Glomerular visceral epithelial cell (primary cell): Measurements from ENCODE around the gene CBX4.
A peak's percentile ranks its signal among the peaks of the same experiment; 100 is the strongest.
"Not testable (repeated sequence)": the region's sequence is repeated elsewhere in the genome, so short reads cannot be mapped to it uniquely, and the experiment has no call there.

Experiments used
- DNase-seq: peaks from one replicate; pipeline ENCODE4 v3.0.0-alpha.2; 2016; ENCODE audit errors: extremely low spot score

CBX4 gene

DNA sequence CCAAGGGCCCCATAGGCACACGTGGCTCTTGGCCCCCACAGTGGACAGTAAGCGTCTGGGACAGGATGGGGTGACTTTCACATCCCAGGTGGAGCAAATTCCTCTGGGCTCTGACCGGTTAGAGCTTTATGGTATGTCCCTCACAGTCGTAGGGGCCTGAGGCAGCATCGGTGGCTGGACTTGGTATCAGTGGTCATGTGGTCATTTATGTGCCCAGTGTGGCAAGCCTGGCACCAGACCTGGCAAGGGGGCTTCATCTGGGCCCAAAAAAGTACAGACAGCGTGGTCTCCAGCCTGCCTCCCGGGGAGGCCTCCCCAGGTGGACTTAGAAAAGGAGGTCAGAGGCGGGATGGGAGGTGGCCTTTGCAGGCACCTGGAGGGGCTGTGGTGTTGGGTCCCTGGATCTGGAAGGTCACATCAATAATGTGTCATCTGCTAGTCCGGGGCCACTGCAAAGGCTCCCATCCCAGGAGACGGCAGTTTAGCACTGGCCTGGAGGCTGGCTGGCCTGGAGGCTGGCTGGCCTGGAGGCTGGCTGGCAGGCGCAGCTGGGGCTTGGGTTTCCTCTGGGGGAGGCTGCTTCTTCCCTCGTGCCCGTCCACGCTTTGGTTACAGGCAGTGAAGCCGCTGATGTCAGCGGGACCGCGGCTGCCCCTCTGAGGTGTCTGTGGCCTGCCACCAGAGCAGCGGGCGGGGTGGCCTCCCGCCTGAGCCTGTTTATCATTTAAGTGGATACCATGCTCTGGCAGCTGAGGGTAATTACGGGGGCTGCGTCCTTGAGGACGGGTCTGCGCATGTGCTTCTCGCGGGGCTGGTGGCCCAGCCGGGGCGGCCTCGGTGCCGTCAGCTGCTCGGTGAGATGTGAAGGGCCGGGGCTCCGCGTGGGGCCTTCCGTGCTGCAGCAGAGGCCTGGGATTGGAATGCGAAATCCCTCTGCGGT is 20.7 kb upstream of the CBX4 start:
- DNase-seq = no peak

DNA sequence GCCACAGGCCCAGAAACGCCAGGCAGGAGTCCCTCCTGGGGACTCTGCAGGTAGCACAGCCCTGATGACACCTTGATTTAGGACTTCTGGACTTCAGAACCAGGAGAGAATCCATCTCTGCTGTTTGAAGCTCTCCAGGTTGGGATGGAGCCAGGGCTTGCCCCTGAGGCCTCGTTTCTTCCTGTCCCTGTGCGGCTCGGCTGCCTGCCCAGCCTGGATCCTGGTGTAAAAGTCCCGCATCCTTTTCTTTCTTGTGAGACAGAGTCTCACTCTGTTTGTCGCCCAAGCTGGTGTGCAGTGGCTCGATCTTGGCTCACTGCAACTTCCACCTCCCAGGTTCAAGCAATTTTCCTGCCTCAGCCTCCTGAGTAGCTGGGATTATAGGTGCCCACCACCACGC is 17.9 kb upstream of the CBX4 start:
- DNase-seq = no peak

DNA sequence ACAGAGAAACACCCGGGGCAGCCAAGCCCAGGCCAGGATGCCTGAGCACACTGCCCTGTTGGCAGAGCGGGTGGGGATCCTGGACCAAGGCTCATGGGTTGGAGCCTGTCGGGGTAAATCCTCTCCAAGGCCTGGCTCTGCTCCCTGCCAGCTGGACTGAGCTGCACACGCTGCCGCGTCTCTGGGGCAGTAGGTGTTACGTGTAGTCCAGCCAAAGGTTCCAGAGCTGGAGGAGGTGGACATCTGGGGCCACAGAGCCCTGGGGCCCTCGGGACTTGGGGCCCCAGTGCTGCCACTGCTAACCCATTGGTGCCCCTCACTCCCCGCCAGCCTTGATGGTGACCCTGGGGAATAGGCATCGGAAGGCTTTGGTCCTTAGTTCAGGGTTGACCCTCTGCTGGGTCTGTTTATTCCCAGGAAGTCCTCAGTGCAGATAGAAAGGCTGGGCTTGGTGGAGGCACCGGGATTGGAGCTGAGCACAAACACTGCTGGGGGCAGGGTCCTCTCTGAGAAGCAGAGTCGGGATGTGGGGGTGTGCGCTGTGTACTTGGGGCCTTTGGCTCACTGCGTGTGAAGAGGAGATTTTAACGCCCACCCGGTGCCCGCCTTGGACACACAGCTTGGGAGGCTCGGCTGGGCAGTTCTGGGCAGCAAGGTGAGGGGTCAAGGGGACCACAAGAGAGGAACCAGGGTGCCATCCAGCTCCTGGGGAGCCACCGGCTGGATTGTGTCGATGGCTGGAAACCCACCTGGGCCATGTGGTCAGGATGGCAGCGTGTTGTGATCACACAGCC is 16.3 kb upstream of the CBX4 start:
- no peak for DNase-seq

DNA sequence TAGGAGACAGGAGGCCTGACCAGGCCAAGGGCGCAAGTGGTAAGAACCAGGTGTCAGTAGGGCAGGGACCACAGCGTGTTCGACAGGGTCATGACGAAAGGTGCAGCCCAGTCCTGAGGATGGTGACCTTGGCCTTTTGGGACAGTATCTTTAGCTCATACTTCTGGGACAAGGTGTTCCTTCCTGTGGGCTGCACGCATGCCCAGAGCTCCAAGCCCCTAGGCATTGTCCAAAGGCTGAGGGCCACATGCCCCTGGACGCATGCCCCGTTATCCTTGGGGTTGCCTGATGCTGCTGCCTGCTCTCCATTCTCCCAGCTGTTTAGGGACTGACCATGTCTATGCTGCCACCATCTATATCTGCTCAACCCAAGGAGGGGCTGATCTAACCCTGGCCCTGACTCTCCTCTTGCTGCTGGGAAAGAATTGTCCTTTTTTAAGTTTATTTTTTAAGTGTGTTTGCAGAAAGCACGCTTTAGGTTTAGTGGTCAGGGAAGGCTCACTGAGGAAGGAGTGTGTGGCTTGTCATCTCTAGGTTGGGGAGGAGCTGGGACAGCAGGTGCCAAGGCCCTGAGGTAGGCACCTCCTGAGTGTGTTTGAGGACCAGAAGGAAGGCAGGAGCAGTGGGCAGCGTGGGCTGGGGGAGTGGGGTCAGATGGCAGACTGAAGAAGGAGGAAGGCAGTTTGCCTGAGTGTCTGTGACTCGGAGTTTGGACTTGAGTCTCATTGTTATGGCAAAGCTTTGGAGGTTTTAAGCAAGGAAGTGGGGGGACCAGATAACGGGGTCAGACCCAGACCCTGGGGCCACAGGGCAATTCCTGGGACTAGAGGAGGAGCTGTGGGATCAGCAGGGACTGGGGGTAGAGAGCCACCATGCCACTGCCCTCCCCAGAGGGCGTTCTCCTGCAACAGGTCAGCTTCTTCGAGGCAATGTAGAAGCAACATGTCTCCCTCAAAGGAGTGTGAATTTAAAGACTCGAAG is 15.1 kb upstream of the CBX4 start:
- no peak for DNase-seq

DNA sequence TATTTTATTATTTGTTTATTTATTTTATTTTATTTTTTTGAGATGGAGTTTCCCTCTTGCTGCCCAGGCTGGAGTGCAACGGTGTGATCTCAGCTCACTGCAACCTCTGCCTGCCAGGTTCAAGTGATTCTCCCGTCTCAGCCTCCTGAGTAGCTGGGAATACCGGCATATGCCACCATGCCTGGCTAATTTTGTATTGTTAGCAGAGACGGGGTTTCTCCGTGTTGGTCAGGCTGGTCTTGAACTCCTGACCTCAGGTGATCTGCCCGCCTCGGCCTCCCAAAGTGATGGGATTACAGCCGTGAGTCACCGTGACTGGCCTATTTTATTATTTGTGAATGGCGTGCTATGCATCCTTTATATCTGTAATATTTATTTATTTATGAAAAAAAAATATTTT is 13.9 kb upstream of the CBX4 start:
- DNase-seq = not testable (repeated sequence)

DNA sequence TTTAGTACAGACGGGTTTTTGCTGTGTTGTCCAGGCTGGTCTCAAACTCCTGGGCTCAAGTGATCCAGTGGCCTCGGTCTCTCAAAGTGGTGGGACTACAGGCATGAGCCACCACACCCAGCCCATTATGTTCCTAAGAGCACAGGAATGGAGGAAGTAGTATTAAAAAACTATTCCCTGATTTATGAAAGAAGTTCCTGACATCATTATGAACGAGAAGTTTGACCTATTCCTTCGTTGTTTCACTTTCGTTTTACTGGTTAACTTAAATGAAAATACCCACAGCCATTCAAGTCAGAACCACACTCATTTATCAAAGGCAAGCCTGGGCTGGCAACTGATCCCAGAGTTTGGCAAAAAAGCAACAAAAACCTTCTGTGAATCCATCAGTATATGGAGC is 13.5 kb upstream of the CBX4 start:
- peak; percentile 46 for DNase-seq

DNA sequence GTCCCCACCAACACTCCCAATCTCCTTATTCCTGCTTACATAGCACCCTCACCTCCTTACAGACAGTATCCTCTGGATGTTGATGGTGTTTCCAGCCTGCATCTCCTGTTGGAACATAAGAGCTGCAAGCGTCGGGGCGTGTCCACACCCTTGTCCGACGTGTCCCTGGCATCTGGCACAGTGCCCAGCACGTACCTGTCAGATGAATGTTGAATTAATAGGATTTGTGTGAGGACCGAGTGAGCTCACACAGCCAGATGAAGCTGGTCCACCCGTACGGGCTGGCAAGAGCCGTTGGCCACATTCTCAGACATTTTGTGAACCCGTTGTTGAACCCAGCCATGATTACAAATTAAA is 12.2 kb upstream of the CBX4 start:
- DNase-seq = peak; percentile 29

DNA sequence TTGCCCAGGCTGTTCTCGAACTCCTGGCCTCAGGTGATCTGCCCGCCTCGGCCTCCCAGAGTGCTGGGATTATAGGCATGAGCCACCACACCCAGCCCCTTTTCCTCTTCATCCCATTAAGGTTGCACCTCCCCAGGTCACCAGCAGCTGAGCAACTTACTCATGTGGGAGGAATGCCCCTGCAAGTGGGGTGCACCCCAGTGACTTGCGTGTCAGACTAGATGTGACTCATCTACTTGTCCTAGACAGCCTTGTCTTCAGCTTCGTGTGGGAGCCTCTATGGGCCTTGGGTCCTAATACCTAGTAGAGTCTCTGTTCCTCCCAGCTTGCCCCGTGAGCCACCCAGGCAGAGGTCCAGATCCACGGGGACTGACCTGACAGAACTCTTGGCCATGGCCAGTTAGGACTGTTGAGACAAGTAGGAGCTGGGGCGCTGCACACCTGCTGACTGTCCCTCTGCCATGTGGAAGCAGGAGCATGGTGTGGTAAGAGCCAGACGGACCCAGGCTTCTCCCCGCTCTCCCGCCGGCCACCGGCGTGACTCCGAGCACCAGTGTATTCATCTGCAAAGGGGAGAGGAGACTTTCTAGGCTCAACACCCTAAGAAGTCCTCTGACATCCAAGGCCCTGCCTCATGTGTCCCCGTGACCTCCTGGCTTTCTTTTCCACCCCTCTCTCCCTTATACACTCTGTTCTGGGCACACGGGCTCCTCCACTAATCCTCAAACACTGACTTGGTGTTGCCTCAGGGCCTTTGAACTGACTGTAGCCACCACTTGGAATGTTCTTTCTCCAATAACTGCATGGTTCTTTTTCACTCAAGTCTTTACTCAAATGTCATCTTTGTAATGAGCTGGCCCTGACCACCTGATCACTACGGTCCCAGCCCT is 11.6 kb upstream of the CBX4 start:
- DNase-seq = peak; percentile 92

DNA sequence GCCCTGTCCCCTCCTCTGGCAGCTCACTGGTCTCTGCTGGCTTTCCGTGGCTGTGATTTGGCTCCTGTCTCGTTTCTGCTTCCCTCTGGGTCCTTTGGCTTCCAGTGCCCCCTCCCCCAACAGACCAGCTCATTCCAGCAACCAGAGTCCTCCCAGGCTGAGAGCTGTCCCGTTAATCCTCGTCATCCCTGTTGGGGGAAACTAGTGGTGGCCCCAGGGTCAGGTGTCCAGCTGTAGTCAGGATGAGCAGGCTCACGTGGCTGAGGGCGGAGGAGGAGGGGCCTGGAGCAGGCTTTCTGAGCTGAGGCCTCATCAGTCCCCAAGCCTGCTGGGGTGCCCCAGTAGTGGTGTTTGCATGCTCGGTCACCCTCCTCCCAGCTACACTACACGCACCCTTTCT is 10.7 kb upstream of the CBX4 start:
- no peak for DNase-seq

DNA sequence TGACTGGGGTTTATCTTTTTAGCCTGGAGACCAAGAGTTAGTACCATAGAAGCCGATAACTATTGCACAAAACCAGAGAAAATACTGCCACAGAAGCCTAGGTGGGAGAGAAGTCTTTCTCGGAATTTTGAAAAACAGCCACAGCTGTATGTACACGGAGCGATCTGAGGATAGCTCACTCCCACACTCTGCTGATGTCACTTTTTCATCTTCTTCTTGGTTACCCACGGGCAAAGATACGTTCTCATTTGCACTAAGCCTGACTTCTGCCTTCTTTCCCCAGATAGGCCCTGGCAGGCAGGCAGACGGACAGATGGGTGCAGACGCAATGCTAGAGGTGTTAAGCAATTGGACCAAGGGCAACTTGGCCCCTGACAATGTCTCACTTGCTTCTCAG is 9.1 kb upstream of the CBX4 start:
- DNase-seq = no peak

DNA sequence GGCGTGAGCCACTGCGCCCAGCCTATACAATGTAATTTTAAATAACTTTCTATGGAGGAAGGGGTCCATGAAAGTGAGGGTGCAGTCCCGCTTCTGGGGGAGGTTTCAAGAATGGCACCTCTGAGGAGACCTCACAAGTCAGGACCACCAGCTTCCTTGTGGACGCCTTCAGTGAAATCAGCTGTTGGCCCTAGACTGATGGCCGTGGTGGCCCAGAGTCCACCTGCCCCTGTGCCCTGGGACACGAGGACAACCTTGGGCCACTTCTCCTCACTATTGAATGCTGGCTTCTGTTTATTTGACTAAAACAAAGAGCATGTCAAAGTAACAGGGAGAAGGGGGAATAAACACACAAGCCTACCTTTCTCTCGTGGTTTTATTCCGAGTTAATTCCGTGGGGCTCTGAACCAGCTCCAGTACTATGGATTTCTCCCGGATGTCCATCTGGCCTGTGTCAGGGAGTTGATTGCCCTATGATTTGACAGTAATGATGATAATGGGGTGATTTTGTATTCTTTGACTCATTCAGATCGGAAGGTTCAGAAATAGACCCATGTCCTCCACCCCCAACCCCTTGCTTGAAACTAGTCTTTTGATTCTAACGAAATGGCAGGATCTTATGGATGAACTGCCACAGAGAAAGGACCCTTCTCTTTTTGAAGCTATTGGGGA is 8.6 kb upstream of the CBX4 start:
- no peak for DNase-seq

DNA sequence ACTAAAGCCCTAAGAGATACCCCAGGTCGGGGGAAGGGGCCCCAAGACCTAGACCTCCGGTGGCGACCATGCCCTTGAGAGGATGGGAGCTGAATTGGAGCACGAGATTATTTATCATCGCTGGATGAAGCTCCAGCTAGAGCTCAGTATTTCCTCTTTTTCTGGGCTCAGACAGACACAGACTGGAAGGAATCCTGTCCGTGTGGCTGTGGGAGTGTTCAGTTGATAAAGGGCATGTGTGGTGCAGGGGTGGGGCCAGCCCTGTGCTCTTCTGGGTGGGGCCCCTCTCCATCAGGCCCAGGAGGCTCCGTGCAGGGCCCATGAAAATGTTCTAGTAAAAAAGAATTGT is 6.3 kb upstream of the CBX4 start:
- DNase-seq = no peak

DNA sequence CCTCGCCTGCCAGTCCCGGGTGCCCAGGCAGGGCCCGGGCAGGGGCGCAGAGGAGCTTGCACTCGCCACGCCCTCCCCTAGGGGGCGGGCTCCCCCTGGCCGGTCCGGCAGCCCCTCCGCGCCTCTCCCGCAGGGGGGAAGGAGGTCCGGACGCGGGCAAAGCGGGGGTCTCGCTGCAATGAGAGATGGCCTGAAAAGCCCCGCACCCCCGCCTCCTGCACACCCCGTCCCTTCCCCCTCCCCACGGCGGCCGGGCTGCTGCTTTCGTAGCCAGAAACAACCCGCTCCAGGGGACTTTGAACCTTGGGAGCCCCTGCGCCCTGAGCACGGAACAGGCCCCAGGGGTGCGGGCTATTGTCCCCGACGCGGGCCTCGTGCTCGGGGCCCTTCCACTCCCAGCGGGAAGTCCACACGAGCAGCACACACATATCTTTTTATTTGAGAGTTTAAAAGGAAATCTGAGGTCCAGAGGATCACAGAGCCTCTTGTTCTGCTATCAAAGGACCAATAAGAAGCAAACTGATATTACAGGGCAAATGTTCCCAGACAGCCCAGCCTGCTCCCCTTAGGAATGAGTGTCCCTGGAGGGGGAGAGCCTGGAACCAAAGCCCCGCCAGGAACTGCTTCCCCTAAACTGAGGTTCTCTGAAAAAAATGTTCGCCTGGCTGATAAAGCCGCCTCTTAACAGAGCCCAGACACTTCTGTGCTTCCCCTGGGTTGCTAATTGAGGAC is 5.8 kb upstream of the CBX4 start:
- no peak for DNase-seq

DNA sequence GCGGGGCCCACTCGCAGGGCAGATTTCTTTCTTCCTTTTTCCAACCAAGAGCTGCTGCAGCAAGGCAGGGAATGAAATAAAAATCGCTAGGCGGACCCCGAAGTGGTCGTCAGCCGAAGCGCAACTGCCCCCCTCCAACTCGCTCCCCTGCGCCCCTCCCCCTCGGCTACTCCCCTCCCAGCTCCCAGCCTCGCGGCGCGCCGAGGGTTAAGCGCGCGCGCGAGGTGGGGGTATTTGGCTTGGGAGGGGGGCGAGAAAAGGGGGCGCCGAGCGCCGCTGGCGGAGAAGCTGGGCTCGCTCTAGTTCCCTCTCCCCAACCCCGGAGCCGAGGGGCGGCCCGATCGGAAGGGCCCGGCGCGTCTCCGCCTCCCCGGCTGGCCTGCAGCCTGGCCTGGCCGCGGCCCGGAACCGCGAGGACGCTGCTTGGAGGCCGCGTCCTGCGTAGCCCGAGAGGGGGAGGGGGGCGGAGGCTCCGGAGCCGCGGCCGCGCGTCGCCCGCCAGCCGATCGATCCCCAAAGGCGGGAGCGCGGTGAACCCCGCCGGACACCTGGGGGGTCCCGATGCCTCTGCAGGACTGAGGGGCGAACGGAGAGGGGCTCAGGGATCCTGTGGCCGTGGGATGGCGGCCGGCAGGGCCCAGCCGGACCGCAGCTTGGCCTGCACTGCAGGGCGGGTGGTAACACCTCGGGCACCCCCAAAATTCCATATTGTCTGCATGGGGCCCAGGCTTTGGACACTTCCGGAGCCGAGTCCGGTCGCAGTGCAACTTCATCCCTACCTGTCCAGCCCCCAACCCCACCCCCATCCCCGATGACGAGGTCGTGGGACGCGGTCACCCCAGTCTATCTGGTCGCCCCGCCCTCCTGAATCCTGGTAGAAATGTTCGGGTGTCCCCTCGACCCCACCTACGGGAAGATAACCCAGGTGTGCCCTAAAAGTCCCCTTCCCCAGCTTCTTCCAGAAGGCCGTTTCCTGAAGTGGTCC is 4.9 kb upstream of the CBX4 start:
- DNase-seq = peak; percentile 38

DNA sequence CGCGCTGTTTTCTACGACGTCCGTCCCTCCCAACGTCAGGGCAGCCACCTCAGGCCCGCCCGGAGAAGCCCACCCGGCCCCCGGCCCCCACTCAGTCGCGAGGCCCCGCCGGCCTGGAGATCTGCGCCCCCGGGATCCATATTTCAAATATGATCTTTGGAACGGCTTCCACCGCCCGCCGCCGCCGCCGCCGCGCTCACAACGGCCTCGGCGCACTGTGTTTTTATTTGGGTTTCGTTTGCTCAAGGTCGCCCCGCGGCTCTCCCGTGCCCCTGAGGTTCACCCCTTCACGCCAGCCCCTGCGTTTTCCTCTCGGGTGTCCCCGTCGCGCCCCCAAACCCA is 4.2 kb upstream of the CBX4 start:
- DNase-seq = no peak

DNA sequence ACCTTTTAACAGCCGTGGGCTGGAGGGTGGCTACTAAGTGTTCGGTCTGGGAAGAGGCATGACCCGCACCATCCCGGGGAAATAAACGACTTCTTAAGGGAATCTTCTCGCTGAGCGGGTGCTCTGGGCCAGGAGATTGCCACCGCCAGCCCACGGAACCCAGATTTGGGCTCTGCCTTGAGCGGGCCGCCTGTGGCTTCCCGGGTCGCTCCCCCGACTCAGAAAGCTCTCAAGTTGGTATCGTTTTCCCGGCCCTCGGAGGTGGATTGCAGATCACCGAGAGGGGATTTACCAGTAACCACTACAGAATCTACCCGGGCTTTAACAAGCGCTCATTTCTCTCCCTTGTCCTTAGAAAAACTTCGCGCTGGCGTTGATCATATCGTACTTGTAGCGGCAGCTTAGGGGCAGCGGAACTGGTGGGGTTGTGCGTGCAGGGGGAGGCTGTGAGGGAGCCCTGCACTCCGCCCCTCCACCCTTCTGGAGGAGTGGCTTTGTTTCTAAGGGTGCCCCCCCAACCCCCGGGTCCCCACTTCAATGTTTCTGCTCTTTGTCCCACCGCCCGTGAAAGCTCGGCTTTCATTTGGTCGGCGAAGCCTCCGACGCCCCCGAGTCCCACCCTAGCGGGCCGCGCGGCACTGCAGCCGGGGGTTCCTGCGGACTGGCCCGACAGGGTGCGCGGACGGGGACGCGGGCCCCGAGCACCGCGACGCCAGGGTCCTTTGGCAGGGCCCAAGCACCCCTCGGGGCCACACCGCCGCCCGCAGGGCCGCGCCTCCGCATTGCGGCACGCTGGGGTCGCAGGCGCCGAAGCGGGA is 3.6 kb upstream of the CBX4 start:
- DNase-seq = no peak

DNA sequence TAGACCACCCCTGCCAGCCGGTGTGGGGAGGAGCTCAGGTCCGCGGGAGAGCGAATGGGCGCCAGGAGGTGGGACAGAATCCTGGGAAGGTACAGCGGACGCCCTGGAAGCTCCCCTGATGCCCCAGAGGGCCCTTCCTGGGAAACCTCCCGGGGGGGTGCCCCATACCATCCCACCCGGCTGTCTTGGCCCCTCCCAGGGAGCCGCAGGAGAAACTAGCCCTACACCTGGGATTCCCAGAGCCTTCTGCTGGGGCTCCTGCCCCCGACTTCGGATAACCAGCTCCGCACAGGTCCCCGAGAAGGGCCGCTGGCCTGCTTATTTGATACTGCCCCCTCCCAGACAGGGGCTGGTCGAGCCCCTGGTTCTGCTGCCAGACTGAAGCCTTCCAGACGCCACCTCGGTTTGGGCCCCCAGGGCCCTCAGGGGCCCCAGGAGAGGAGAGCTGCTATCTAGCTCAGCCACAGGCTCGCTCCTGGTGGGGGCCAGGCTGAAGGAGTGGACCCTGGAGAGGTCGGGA is 3.0 kb upstream of the CBX4 start:
- no peak for DNase-seq
